Activated T-cell treated with anti-CD3 and anti-CD28 coated beads for 1 hour (primary cell): ENCODE data around the gene USP37.

Experiments used
- DNase-seq: peaks from one replicate; pipeline ENCODE4 v3.0.0-alpha.2; 2020; ENCODE audit warnings: low read depth

USP37 gene

GRCh38 chr2:218429911-218430692 is 138.0 kb downstream of the USP37 start:
- DNase-seq: no peak

GRCh38 chr2:218428846-218429558 is 139.1 kb downstream of the USP37 start:
- no peak for DNase-seq

- DNase-seq: no peak
Observed at GRCh38 chr2:218427741-218428140, 140.4 kb downstream of the USP37 start.

GRCh38 chr2:218425531-218425930 is 142.6 kb downstream of the USP37 start:
- DNase-seq: no peak

GRCh38 chr2:218423584-218423983 is 144.6 kb downstream of the USP37 start:
- DNase-seq: no peak

GRCh38 chr2:218422403-218423086 is 145.6 kb downstream of the USP37 start:
- no peak for DNase-seq

- DNase-seq: no peak
Observed at GRCh38 chr2:218421027-218421426, 147.1 kb downstream of the USP37 start.

GRCh38 chr2:218419630-218420216 is 148.4 kb downstream of the USP37 start:
- no peak for DNase-seq

- no peak for DNase-seq
Observed at GRCh38 chr2:218418717-218419458, 149.3 kb downstream of the USP37 start, which contains the start of gene VIL1. TSS of gene VIL1 (plus strand) at chr2:218419123. CDS start at chr2:218423779, 4,656 bp downstream.

GRCh38 chr2:218418321-218418716 is 149.8 kb downstream of the USP37 start:
- no peak for DNase-seq

GRCh38 chr2:218407717-218408116 is 160.4 kb downstream of the USP37 start:
- DNase-seq: no peak

GRCh38 chr2:218406949-218407618 is 161.1 kb downstream of the USP37 start:
- peak; percentile 51 for DNase-seq

- peak; percentile 92 for DNase-seq
Observed at GRCh38 chr2:218406209-218406948, 161.8 kb downstream of the USP37 start.

- DNase-seq: no peak
Observed at GRCh38 chr2:218405746-218406208, 162.4 kb downstream of the USP37 start.

GRCh38 chr2:218405086-218405745 is 162.9 kb downstream of the USP37 start:
- no peak for DNase-seq

GRCh38 chr2:218404351-218405085 is 163.6 kb downstream of the USP37 start:
- no peak for DNase-seq

- DNase-seq: no peak
Observed at GRCh38 chr2:218403810-218404209, 164.3 kb downstream of the USP37 start.

GRCh38 chr2:218402911-218403411 is 165.2 kb downstream of the USP37 start:
- no peak for DNase-seq

- no peak for DNase-seq
Observed at GRCh38 chr2:218402491-218402901, 165.7 kb downstream of the USP37 start.
